GM19372 (cell line): ENCODE measurements around the gene CLEC4E.
"Not testable (repeated sequence)": the region's sequence is repeated elsewhere in the genome, so short reads cannot be mapped to it uniquely, and the experiment has no call there.

Experiments used
- ATAC-seq: cut with Tn5 transposase; IDR thresholded peaks from one replicate; pipeline ENCODE4 v1.9.1; 2021; ENCODE audit warnings: mild to moderate bottlenecking, low read depth, moderate library complexity; ENCODE audit not compliant: unreplicated experiment

Gene CLEC4E

DNA sequence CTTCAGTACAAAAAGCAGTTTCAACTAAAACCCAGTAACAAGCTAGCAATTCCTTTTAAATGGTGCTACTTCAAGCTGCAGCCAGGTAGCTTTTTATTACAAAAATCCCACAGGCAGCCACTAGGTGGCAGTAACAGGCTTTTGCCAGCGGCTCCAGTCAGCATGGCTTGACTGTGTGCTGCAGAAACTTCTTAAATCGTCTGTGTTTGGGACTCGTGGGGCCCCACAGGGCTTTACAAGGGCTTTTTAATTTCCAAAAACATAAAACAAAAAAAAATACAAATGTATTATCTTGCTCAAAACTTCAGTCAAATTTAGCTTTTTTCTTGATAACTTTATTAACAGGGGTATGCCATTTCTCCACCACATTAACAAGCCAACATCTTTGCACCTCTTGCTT is 3.6 kb upstream of the CLEC4E start:
- ATAC-seq, result no peak

- no peak for ATAC-seq
These were observed 857 bp upstream of the CLEC4E start for GRCh38 chr12:8541562-8541961.

GRCh38 chr12:8537820-8538219 is 2.9 kb downstream of the CLEC4E start:
- ATAC-seq, result not testable (repeated sequence)

GRCh38 chr12:8532045-8532444 is 8.7 kb downstream of the CLEC4E start:
- no peak for ATAC-seq

- no peak for ATAC-seq
These were observed 13.2 kb downstream of the CLEC4E start for GRCh38 chr12:8527250-8528130.

DNA sequence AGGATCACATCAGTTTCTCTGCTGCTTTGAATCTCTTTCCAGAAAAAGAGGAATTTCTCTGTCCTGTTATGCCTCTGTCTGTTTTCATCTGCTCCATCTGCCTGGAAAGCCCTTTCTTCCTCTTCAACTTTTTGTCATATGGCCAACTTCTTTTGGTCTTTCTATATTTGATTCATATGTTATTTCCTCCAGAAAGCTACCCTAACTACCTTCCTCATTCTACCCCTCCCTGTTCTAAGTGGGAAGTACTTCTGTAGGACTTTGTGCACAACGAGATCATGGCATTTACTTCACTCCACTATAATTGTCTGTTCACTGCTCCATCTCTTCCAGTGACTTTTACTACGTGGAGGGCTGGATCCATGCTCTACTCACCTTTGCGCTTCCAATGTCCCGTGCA is 21.5 kb downstream of the CLEC4E start:
- no peak for ATAC-seq

GRCh38 chr12:8517971-8518370 is 22.7 kb downstream of the CLEC4E start:
- no peak for ATAC-seq

DNA sequence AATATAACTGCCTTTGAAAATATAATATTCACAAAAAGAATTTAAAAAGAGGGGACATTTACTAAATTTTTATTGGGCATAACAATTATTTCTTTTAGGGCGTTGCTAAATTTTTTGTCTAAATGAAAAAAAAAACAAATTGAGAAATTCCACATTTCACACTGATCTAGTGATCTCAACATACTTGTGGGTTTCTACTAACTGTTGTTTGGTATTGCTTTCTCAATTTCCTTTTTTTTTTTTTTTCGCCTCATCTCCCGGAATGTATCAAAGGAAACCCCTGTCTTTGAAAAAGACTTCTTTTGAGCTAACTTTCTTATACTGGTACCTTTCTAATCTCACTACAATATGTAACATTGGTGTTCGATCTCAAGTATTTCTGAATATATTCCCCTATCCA is 27.4 kb downstream of the CLEC4E start, which contains the start of gene CLEC4D:
TSS of gene CLEC4D (plus strand) at position 248 of the 400 bp plus-strand sequence. CDS start 230 bp downstream, outside the sequence.
- no peak for ATAC-seq

GRCh38 chr12:8508910-8509841 is 31.5 kb downstream of the CLEC4E start:
- no peak for ATAC-seq

DNA sequence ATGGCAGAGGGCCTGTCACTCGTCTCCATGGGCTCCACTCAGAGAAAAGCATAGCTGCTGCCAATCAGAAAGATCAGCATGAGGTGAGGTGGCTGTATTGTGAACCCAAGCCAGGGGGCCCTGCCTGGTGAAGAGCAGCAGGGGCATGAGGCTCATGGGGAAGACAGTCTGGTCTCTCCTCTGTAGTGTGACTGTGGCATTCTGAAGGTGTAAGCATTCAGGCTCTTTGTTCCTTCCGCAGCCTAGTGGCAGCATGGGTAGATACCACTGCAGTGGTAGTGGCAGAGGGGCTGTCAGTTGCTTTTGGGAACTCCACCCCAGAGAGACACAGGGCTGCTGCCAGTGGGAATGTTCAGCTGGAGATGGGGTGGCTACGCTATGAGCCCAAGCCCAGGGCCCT is 32.5 kb downstream of the CLEC4E start:
- no peak for ATAC-seq

DNA sequence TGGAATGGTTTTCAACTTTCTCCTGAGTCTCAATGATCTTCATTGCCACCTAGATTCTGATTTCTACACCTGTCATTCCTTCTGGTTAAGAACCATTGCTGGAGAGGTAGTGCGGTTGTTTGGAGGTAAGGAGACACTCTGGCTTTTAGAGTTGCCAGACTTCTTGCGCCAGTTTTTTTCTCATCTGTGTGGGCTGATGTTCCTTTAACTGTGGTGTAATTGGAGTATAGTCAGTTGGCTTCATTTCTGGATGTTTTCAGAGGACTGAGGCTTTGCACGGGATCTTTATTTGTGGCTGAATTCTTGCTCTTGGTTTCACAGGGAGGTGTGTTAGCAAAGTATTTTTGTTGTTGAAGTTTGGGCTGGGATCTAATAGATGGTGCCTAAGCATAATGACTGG is 33.1 kb downstream of the CLEC4E start:
- no peak for ATAC-seq

DNA sequence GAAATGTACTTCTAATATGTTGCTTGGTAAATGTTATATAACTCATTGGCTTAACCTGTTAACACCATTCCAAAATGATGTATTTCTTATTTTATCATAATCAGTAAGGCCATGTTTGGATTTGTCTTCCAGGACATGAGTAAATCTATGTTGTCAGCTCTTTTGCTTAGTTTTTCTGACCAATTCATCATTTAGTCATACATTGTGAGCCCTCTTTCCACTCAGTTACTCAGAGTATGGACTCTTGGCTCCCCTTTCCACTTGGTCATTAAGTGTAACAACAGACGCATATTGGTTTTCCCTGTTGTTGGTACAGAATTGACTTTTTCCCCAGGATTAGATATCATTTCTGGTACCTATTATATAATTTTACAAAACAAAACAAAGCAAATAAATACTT is 36.4 kb downstream of the CLEC4E start:
- no peak for ATAC-seq

GRCh38 chr12:8501720-8502119 is 39.0 kb downstream of the CLEC4E start:
- ATAC-seq, result no peak

DNA sequence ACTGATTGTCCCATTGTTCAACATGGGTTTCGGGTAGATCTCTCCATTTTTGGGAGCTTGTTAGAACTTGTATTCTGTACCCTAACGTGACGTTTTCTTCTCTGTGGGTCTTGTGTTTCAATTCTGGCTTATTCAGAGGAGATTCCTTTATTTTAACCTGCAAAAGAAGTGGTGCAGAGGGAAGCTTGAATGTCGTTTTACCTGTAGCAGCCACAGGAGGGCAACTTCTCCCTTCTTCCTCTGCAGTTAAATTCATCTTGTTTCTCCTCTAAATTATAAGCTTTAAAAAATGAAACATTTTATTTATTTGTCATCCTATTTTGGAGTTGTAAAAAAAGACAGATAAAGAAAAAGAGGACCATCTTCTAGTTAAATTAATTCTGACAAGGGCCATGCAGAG is 41.1 kb downstream of the CLEC4E start:
- ATAC-seq, result no peak

GRCh38 chr12:8496074-8496473 is 44.6 kb downstream of the CLEC4E start:
- not testable (repeated sequence) for ATAC-seq

DNA sequence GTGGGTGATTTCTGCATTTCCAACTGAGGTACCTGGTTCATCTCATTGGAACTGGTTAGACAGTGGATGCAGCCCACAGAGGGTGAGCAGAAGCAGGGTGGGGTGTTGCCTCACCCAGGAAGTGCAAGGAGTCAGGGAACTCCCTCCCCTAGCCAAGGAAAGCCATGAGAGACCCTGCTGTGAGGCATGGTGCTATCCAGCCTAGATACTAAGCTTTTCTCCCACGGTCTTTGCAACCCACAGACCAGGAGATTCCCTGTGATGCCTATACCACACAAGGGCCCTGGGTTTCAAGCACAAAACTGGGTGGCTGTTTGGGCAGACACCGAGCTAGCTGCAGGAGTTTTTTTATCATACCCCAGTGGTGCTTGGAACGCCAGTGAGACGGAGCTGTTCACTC is 45.0 kb downstream of the CLEC4E start:
- ATAC-seq, result not testable (repeated sequence)

DNA sequence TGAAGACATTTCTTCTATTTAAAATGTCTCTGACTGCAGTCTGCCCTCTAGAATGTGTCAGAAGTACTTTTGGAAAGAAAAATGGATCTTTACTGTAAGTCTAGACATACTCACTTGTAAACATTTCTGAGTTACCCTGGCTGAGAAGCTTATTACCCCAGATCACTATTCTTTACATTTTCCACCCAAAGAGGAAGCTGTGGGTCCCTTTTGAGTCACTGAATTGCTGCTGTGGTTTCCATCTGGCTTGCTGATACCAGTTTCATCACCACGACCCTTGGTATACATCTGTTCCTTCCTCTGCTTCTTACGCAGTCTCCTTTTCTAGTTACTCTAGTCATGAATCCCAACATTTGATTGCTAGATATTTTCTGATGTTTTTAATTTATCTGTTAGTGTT is 47.6 kb downstream of the CLEC4E start:
- peak; percentile 97 for ATAC-seq

GRCh38 chr12:8491646-8492530 is 48.8 kb downstream of the CLEC4E start:
- ATAC-seq, result no peak
